MCF 10A (cell line): ENCODE data around the gene RGS7. TPM values are rescaled to one million over a fixed set of nuclear protein-coding genes. Genes with fewer than 3 reads are reported as not detected.
"Not testable (repeated sequence)": the region's sequence is repeated elsewhere in the genome, so short reads cannot be mapped to it uniquely, and the experiment has no call there.

Source experiments
- BruUV-seq: library from RNA; stranded (reverse); fragments of 400-500 nt; replicated peaks from 2 replicates; lab custom pipeline; 2021; lab: Mats Ljungman, UMichigan
- CTCF ChIA-PET: fragments of 300-600 bp; sonication (Branson Sonifier 250); formaldehyde crosslinking; extraction: SDS; loops from one replicate; lab custom pipeline; 2021; ENCODE audit warnings: antibody characterized with exemption, inconsistent platforms; lab: Yijun Ruan, JAX
- POLR2A ChIA-PET: fragments of 300-600, 350-650 bp; sonication (Branson Sonifier 250); formaldehyde crosslinking; extraction: SDS; loops from one replicate; lab custom pipeline; 2020; ENCODE audit warnings: antibody characterized with exemption, inconsistent platforms; lab: Yijun Ruan, JAX
- DNase-seq: peaks from one replicate; pipeline ENCODE4 v3.0.0-alpha.2; 2018; ENCODE audit not compliant: unreplicated experiment
- H3K27ac Mint-ChIP-seq: one replicate; pipeline ENCODE4 v1.8.0; 2022; ENCODE audit warnings: mild to moderate bottlenecking, low read depth, mixed read lengths; ENCODE audit not compliant: unreplicated experiment
- H3K27me3 Mint-ChIP-seq: one replicate; pipeline ENCODE4 v1.8.0; 2022; ENCODE audit warnings: mixed read lengths; ENCODE audit not compliant: insufficient read depth, unreplicated experiment
- H3K36me3 Mint-ChIP-seq: one replicate; pipeline ENCODE4 v1.8.0; 2022; ENCODE audit warnings: mild to moderate bottlenecking, moderate library complexity, mixed read lengths; ENCODE audit not compliant: insufficient read depth, unreplicated experiment
- H3K4me1 Mint-ChIP-seq: one replicate; pipeline ENCODE4 v1.8.0; 2022; ENCODE audit warnings: mixed read lengths; ENCODE audit not compliant: insufficient read depth, unreplicated experiment
- H3K4me3 Mint-ChIP-seq: one replicate; pipeline ENCODE4 v1.8.0; 2022; ENCODE audit warnings: mild to moderate bottlenecking, moderate library complexity, mixed read lengths; ENCODE audit not compliant: unreplicated experiment
- H3K9me3 Mint-ChIP-seq: one replicate; pipeline ENCODE4 v1.8.0; 2022; ENCODE audit warnings: mixed read lengths; ENCODE audit not compliant: unreplicated experiment
- intact Hi-C: fragments of 100-400 bp; cut with micrococcal nuclease; formaldehyde crosslinking; loops from 2 replicates; pipeline ENCODE4 v1.14.1; 2022
- total RNA-seq: library from RNA; stranded (reverse); gene quantifications from 2 replicates; pipeline ENCODE4 v1.2.3, GENCODE V29; 2022
- TF ChIP-seq, protein P1 (sequence below): fragments of 200-600 bp; IDR thresholded peaks from one replicate; pipeline ENCODE4 v1.8.0; 2022; ENCODE audit warnings: antibody characterized with exemption, mild to moderate bottlenecking; ENCODE audit not compliant: unreplicated experiment

Gene RGS7
- total RNA-seq, 1 experiment from 2014 or later, result 0.42 TPM

DNA sequence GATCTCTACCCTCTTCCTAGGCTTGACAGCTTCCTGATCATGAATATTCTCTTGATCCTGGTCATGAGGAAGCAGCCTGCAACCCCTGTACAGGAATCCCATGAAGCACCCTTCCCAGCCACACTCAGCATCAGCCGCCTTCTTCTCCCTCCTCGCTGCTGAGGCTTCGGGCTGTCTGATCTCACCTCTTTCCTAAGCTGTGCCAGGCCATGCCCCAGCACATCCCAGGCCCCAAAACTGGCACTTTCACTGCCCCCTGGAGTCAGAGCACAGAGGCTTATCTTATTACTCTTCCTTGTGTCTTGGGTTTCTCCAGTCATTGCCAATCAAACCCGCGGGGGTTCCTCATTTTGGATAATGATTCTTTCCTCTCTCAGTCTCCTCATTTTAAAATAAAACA lies 259.5 kb downstream of the RGS7 start:
- peaks cover 5% of the 10 kb centered on the region for H3K4me1 Mint-ChIP-seq

DNA sequence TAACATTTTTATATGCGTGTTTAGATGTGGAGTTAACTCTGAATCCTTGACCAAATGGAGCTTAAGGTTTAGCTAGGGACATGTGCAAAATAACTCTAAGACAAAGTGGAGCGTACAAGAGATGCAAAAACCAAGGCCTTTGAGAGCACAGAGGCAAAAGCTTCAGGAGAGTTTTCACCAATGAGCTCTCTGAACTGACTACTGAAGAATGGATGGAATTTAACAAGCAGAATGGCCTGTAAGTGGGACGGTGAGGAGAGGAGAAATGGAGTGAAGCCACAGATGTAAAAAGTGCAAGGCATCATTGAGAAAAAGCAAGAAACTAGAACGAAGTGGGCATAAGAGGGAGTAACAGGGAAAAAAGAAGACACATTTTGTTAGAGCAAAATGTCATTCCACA lies 260.0 kb downstream of the RGS7 start:
- CTCF ChIA-PET, result interaction anchor here (0.7 to 1.4 kb wide), 3 partner anchors 9 to 131 kb away, joined by 3 to 4 read pairs (median 3); no protein-coding TSS in a partner anchor
- H3K4me1 Mint-ChIP-seq, result peaks cover 4% of the 10 kb centered on the region
- no peak overlapping the region for H3K27ac Mint-ChIP-seq
- POLR2A ChIA-PET, result interaction anchor here (0.7 kb wide), 1 partner anchor 62 kb away, joined by 3 read pairs; no protein-coding TSS in a partner anchor
- no peak for DNase-seq
- no peak overlapping the region for H3K4me3 Mint-ChIP-seq
- TF ChIP-seq, protein P1, sequence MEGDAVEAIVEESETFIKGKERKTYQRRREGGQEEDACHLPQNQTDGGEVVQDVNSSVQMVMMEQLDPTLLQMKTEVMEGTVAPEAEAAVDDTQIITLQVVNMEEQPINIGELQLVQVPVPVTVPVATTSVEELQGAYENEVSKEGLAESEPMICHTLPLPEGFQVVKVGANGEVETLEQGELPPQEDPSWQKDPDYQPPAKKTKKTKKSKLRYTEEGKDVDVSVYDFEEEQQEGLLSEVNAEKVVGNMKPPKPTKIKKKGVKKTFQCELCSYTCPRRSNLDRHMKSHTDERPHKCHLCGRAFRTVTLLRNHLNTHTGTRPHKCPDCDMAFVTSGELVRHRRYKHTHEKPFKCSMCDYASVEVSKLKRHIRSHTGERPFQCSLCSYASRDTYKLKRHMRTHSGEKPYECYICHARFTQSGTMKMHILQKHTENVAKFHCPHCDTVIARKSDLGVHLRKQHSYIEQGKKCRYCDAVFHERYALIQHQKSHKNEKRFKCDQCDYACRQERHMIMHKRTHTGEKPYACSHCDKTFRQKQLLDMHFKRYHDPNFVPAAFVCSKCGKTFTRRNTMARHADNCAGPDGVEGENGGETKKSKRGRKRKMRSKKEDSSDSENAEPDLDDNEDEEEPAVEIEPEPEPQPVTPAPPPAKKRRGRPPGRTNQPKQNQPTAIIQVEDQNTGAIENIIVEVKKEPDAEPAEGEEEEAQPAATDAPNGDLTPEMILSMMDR, result no peak
- no peaks in the 10 kb centered on the region for H3K9me3 Mint-ChIP-seq
- no peaks in the 10 kb centered on the region for H3K27me3 Mint-ChIP-seq
- intact Hi-C loops, result no loop called here
- BruUV-seq, result no TSS peak
- no peaks in the 10 kb centered on the region for H3K36me3 Mint-ChIP-seq

More for the DNA sequence above, 259.5 kb downstream of the RGS7 start:
- TF ChIP-seq, protein P1, result no peak
- H3K9me3 Mint-ChIP-seq, result no peaks in the 10 kb centered on the region
- H3K27me3 Mint-ChIP-seq, result no peaks in the 10 kb centered on the region
- no peak overlapping the region for H3K27ac Mint-ChIP-seq
- CTCF ChIA-PET, result interaction anchor here (0.7 kb wide), 1 partner anchor 21 kb away, joined by 3 read pairs; no protein-coding TSS in a partner anchor
- no peak for DNase-seq
- POLR2A ChIA-PET, result interaction anchor here (0.7 kb wide), 1 partner anchor 62 kb away, joined by 3 read pairs; no protein-coding TSS in a partner anchor
- intact Hi-C loops, result no loop called here
- no peak overlapping the region for H3K4me3 Mint-ChIP-seq
- no peaks in the 10 kb centered on the region for H3K36me3 Mint-ChIP-seq
- no TSS peak for BruUV-seq

DNA sequence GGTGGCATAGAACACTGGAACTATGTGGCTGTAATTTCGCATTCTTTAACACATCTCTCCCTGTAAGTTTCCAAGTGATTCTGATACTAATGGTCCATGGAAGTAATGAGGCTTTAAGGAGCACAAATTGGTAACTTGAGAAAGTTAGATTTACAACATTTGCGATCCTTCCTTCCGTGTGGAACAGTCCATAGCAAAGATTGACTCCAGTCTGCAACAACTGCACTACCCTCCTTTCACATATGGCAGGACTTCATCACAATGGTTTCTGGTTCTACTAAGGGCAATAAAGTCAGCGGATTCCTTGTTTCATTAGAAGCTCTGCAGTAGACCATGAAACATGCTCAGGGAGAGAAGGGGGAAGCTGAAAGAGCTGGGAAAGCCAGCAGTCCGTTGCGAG lies 261.2 kb downstream of the RGS7 start:
- intact Hi-C loops, result no loop called here
- H3K4me3 Mint-ChIP-seq, result no peak overlapping the region
- H3K27ac Mint-ChIP-seq, result no peak overlapping the region
- no peaks in the 10 kb centered on the region for H3K4me1 Mint-ChIP-seq
- TF ChIP-seq, protein P1, result no peak
- POLR2A ChIA-PET, result interaction anchor here (0.7 kb wide), 1 partner anchor 1483 kb away, joined by 3 read pairs; no protein-coding TSS in a partner anchor
- DNase-seq, result no peak
- no peaks in the 10 kb centered on the region for H3K36me3 Mint-ChIP-seq
- CTCF ChIA-PET, result interaction anchor here (0.6 to 1.4 kb wide), 3 partner anchors 10 to 364 kb away, joined by 3 to 4 read pairs (median 4); no protein-coding TSS in a partner anchor
- BruUV-seq, result no TSS peak
- H3K27me3 Mint-ChIP-seq, result no peaks in the 10 kb centered on the region
- H3K9me3 Mint-ChIP-seq, result no peaks in the 10 kb centered on the region

DNA sequence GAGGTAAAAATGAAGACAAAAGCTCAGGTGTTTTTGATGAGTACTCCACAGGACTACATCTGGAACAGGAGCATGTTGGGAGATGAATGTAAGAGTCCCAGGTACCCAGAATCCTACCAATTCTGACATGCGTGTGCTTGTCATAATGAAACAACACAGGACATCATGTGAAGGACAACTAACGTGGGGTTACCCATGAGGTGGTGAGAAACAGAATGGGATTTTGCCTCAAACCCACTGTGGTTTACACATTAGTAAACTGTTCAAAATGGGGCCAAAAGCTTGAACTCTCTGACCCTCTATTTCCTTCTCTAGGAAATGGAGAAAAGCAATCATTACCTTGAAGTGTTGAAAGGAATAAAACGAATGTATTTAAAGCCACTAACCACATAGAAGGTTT lies 266.2 kb downstream of the RGS7 start:
- H3K27me3 Mint-ChIP-seq, result no peaks in the 10 kb centered on the region
- no TSS peak for BruUV-seq
- intact Hi-C loops, result no loop called here

DNA sequence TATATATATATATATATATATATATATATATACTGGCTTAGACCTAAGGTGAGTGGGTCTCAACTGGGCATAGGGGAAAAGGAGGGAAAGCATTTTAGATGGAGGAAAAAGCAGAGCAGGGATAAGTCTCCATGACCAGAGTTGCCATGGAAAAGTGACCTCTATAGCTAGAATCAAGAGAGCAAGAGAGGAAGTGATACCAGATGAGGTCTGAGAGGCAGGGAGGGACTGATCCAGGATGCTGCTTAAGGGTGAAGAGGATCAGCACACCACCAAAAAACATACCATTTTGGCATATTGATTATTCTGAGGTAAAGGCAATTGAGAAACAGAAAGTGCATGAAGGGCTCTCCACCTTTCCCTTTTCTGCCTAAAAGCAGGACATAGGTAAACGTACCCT lies 267.9 kb downstream of the RGS7 start:
- H3K27ac Mint-ChIP-seq, intact Hi-C loops, DNase-seq, H3K27me3 Mint-ChIP-seq, H3K36me3 Mint-ChIP-seq, CTCF ChIA-PET, H3K4me3 Mint-ChIP-seq, H3K4me1 Mint-ChIP-seq, POLR2A ChIA-PET, BruUV-seq, H3K9me3 Mint-ChIP-seq: not testable (repeated sequence)

More for the DNA sequence above, 266.2 kb downstream of the RGS7 start:
- CTCF ChIA-PET, result no interaction called here
- peaks cover 6% of the 10 kb centered on the region for H3K36me3 Mint-ChIP-seq
- no peak for DNase-seq
- POLR2A ChIA-PET, result interaction anchor here (0.7 kb wide), 1 partner anchor 912 kb away, joined by 3 read pairs; no protein-coding TSS in a partner anchor
- no peak overlapping the region for H3K4me3 Mint-ChIP-seq
- H3K27ac Mint-ChIP-seq, result no peak overlapping the region
- no peaks in the 10 kb centered on the region for H3K4me1 Mint-ChIP-seq
- TF ChIP-seq, protein P1, result no peak
- no peaks in the 10 kb centered on the region for H3K9me3 Mint-ChIP-seq

DNA sequence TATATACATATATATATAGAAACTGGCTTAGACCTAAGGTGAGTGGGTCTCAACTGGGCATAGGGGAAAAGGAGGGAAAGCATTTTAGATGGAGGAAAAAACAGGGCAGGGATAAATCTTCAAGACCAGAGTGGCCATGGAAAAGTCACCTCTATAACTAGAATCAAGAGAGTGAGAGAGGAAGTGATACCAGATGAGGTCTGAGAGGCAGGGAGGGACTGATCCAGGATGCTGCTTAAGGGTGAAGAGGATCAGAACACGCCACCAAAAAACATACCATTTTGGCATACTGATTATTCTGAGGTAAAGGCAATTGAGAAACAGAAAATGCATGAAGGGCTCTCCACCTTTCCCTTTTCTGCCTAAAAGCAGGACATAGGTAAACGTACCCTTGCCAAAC lies 268.9 kb downstream of the RGS7 start:
- CTCF ChIA-PET, H3K4me1 Mint-ChIP-seq, H3K27me3 Mint-ChIP-seq, POLR2A ChIA-PET, H3K36me3 Mint-ChIP-seq, H3K27ac Mint-ChIP-seq, DNase-seq, H3K4me3 Mint-ChIP-seq, BruUV-seq, intact Hi-C loops, H3K9me3 Mint-ChIP-seq: not testable (repeated sequence)
